Measurements from ENCODE around the gene ERAP2.
"Not testable (repeated sequence)": the region's sequence is repeated elsewhere in the genome, so short reads cannot be mapped to it uniquely, and the experiment has no call there.

ERAP2 gene

DNA sequence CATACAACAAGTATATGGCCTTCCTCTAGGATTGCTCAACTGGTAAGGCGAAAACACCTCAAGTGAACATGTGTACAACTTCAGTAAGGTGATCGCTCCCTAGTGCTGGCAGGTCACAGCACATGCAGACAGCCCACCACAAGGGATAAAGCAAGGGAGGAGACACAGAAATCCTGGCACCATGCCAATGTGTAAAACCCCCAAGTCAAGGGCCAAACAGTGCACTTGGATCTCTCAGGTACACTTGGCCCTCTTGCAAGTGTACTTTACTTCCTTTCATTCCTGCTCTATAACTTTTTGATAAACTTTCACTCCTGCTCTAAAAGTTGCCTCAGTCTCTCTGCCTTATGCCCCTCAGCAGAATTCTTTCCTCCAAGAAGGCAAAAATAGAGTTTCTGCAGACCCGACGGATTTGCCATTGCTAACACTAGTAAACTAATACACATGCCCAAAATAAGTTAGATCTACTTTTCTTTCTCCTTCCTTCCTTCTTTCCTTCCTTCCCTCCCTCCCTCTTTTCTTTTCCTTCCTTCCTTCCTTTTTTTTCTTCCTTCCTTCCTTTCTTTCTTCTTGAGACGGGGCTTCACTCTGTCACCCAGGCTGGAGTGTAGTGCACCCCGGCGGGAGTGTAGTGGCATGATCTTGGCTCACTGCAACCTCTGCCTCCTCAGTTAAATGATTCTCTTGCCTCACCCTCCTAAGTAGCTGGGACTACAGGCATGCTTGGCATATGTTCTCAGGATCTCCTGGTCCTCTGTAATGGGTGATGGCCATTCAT is 52.8 kb downstream of the ERAP2 start:
- in situ Hi-C loops (cut with HindIII; ENCODE audit: low sequenced_read_pairs): no loop called here

DNA sequence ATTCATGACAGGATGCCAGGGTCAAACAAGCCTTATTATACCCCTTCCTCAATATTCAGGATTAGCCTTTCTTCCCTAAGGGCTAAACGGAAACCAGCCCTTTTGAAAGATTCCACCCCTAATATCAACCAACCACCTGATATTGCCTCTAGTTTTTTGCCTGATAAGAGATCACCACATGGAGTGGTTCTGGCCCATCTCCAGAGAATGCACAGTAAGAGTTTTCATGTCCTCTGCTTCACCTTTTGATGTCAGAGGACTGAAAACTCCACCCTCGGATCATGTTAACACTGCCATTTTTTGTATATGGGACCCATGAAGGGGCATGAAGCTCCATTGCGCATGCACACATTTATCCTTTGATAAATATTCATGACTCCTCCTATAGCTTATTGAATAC is 53.8 kb downstream of the ERAP2 start:
- in situ Hi-C loops (cut with HindIII; ENCODE audit: low sequenced_read_pairs): no loop called here

DNA sequence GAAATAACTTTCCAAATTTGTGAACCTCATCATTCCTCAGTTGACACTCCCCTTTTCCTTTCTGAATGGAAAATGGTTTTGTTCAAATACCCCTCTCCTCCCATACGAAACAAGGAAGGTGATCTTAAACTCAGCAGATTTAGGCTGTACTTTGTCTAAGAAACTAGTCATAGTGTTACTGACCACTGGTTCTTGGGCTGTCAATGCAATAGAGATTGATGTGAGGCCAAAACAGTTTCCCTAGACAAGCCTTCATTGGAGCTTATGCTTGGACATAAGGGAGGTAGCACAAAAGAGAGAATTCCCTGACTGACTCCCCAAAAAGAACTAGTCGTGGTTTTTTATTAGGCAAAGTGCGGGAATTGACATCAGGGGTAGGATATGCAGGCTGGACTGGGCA is 54.3 kb downstream of the ERAP2 start:
- in situ Hi-C loops (cut with HindIII; ENCODE audit: low sequenced_read_pairs): no loop called here

DNA sequence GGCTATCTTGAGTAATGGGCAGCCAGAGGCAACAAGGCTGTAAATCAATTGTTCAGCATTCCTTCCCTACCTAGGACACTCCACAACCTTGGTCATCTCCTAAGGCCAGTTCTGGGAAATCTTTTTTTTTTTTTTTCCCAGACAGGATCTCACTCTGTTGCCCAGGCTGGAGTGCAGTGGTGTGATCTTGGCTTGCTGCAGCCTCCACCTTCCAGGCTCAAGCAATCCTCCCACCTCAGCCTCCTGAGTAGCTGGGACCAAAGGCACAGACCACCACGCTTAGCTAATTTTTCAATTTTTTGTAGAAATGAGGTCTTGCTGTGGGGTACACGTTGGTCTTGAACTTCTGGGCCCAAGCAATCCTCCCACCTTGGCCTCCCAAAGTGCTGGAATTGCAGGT is 54.7 kb downstream of the ERAP2 start:
- in situ Hi-C loops (cut with HindIII; ENCODE audit: low sequenced_read_pairs): not testable (repeated sequence)

DNA sequence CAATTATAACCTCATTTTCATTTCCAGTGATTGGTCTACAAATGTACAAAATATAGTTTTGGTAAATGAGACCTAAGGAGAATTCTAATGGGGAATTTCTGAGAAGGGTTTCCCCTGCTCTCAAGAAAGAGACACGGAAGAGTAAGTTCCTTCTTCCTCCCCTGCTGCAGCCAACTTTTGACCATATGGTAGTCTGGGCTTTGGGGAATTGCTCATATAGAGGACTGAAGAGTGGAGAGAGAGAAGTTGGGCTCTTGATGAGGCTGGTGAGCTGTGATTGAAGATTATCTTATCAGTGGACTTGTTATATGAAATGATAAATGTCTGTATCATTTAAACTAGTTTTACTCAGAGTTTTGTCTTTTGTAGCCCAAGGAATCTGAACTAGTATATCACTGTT is 55.3 kb downstream of the ERAP2 start:
- in situ Hi-C loops (cut with HindIII; ENCODE audit: low sequenced_read_pairs): no loop called here

DNA sequence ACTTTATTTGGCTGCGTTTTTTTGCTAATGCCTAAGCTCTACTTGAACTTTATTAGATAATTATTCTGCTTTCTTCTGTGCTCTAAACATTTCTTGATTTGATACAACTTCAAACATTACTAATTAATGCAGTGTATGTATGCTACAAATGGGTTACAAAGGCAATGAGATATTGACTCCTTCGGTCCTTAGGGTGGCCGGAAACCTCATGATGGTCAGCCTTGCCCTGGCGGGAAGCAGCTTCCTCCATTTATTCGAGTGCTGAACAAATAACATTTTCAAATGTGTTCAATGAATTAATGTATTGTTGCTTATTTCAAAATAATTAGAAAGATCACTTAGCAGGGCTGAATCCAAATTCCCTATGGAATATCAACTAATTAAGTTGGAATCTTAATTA is 55.7 kb downstream of the ERAP2 start:
- in situ Hi-C loops (cut with HindIII; ENCODE audit: low sequenced_read_pairs): no loop called here

DNA sequence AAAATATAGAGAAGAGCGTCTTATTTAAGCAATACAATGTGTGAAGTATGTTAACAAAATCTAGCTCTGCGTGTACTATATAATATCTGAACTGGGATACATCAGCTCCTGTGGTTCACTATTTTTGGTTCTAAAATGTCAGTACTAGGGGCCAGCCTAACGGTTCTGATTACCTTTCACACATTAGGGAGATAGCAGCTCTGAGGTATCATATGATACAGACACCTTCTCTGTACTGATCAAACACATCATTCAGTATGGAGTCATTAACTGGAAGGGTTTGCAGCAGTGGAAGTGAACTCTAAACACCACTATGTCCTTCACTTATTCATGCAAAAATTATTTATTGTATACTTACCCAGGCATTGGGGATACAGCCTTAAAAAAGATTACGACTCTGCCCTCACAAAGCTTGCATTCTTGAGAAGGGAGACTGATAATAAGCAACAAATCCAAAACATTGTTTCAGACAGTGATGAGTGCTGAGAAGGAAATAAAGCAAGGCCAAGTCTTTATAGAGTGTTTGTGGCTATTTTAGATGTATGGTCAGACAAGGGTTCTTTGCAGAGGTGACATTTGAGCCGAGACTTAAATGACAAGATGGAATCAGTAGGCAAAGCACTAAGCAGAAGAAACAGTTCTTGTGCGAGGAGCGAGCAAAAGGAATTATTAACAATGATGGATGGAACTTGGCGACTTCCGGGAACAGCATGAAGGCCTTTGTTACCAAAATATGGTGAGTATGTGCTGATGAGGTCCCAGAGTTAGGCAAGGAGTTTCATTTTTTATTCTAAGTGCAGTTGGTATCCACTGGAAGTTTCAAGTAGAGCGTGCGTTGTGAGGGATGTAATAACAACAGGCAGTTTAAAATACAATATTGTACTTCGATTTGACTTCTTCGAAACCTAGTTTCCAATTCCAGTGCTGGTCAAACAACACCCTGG is 57.7 kb downstream of the ERAP2 start:
- in situ Hi-C loops (cut with HindIII; ENCODE audit: low sequenced_read_pairs): no loop called here

DNA sequence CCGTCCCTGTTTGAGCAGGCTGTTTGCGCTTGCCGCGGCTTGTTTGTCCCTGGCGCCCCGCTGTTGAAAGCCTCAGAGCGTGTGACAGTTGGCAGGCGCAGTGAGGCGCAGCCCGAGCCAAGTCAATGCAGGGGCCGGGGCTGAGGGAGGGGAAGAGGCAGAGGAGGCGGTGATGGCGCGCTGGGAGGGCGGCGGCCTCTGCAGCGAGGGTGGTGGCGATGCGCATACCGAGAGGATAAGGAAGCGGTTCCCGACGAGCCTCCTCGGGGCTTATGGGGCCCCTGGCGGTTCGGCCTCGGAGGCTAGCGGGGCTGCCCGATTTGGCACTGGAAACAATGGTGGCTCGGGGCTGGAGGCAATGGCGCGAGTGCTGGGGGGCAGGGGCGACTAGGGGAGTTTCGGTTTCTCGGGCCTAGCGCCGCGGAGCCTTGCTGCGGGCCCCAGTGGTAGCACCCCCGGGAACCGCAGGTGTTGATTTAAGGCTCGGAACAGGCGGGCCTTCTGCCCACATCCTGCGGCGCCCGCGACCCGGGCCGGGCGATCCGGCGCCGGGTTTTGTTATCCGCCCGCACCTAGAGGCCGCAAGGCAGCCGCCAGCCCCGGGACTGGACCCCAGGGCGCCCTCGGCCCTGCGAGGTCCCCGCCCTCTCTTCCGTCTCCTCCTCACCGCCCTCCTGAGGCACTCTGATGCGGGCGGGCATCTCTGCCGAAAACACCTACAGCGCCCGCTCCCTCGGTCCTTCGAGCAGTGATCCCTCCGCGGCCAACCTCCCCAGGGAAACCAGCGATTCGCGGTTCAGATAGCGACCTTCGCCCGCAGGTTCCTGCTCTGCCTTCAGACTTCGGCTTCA is 58.6 kb downstream of the ERAP2 start:
- in situ Hi-C loops (cut with HindIII; ENCODE audit: low sequenced_read_pairs): no loop called here

DNA sequence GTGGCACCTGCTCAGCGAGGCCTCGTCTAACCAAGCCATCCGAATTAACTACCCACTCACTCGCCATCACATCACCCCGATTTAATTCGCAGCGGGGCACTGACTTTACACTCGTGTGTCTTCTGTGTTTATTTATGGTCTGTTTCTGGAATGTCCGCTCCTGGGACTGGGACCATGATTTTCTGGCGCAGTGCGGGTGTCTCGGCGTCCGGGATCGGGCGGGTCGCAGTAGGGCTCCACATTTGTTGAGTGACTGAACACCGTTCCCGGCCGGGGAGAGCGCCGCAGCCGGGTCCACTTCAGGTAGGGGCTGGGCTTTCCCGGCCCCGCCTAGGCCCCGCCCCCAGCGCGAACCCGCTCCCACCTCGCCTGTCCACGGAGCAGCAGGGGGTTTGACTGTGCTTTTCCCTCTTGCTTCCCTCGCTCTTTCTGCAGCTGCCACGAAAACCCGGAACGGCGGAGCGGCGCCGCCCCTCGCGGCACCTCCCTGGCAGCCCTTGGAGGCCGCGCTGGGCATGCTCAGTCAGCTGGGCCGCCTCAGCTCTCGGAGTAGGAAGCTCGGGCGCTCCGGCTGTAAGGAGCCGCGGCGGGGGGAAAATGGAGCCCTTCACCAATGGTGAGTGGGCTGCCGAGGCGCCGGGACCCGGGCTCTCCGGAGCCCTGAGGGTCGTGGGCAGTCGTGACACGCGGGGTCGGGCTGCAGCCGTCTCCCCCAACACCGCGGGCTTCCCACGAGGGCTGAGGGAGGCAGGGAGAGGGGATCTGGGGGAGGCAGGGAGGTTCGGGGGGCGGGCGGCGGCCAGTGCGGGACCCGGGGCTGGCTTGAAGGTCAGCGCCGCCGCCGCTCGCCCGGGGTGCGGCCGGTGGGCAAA is 59.5 kb downstream of the ERAP2 start, which contains the start of gene LNPEP:
LNPEP (plus strand) TSS at position 522 of the 872 bp plus-strand sequence; CDS start at position 598, 76 bp downstream.
- in situ Hi-C loops (cut with HindIII; ENCODE audit: low sequenced_read_pairs): no loop called here

DNA sequence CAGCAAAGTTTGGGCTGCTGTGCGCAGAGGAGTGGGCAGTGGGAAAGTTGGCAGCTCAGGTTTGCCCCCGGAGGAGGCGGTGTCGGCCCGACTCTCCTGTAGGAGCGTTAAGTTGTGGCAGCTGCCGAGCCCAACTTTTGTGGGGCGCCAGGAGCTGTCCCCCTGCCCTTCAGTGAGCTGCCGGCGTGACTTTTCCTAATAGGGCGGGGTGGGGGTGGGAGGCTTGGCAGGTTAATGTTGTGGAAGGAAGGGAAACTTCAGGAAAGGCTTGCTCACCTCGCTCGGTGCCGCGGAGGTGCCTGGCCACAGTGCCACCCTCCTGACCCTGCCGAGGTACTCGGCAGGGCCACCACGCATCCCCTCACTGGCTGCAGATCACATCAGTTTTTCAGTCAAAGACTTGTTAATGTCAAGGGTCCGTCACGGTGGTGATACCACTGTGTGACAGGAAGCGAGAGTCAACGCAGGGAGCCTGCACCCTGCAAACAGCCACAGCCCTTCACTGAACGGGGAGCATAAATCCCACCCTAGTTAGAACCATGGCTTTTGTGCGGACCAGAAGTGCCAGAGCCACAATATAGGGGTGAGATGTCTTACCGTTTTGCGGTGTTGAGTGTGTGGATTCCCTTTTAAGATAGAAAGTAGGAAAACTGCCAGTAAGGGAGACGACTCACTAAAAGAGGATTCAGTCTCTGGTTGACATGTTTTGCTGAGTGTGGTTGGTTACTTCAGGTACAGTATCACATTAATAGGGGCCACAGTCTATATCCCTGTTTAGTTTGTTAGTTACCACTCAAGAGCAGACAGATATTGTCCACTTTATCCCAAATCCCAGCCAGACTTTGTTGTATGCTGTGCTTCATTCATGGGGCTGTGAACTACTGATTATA is 60.4 kb downstream of the ERAP2 start:
- in situ Hi-C loops (cut with HindIII; ENCODE audit: low sequenced_read_pairs): no loop called here

DNA sequence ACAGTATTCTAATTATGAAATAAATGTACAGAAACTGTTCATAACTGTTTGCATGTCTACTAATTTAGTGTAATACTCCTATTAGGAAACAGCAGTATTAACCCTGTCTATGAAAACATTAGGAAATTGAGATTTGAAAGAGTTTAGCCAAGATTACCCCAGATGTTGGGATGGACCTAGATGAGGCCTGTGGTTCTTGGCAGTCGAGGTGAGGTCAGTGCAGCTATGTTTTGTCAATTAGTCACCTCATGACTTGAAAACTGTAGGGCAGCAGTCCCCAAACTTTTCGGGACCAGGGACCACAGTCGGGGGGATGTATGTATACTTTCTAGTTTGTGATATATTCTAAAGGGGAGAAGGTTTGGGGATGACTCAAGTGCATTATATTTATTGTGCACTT is 64.3 kb downstream of the ERAP2 start:
- in situ Hi-C loops (cut with HindIII; ENCODE audit: low sequenced_read_pairs): no loop called here

DNA sequence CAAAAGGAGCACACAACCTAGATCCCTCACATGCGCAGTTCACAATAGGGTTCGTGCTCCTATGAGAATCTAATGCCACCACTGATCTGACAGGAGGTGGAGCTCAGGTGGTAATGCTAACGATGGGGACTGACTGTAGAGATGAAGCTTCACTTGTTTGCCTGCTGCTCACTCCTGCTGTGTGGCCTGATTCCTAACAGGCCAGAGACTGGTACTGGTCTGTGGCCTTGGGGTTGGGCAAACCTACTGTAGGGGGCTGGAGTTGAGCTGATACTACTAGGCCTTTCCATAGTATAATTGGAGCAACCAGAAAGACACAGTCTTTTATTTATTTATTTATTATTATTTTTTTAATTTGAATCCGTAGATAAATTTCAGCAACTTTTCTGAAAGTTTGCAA is 64.8 kb downstream of the ERAP2 start:
- in situ Hi-C loops (cut with HindIII; ENCODE audit: low sequenced_read_pairs): no loop called here

DNA sequence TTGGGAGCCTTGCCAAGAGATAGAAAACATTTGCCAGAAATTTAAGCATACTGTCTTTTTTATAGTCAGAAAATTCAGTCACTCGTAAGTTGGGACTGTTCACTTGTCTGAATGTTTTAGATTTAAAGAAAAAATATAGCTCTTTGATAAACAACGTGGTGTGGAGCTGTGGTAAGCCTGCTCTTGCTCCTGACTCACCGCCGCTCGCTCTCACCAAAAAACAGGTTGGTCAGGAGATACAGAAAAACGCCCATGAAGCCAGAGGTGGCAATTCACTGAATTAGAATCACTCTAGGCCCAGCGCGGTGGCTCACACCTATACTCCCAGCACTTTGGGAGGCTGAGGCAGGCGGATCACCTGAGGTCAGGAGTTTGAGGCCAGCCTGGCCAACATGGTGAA is 65.8 kb downstream of the ERAP2 start:
- in situ Hi-C loops (cut with HindIII; ENCODE audit: low sequenced_read_pairs): no loop called here

DNA sequence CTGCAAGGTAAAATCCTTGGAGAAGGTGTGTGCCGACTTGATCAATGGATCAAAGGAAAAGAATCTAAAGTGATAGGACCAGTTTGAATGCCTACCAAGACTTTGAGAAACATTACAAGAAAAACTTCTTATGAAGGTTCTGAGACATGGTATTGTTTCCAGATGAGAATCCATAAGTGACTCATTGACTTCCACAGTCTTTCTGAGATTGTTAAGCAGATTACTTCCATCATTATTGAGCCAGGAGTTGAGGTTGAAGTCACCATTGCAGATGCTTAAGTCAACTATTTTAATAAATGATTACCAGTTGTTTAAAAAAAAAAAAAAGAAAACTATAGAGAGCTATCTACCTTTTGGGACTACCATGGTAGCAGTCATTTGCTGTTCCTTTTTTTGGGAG is 66.6 kb downstream of the ERAP2 start:
- in situ Hi-C loops (cut with HindIII; ENCODE audit: low sequenced_read_pairs): no loop called here

DNA sequence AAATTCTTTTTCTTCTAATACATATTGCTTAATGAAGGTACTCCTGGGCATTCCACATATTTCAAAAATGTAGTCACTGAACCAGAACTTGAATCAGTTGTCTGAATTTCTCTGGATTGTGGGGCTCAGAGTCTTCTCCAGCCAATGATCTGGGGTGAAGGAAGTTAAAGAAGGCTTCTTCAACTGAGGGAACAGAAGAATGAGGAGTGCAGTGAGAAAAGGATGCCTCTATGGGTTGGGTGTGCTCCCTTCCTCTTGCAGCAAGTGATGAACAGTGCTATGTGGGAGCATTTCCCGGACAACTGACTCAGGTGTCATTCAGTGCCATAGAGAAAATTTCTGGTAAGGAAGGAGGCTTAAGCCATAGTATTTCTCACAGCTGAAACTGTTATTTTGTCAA is 67.5 kb downstream of the ERAP2 start:
- in situ Hi-C loops (cut with HindIII; ENCODE audit: low sequenced_read_pairs): no loop called here

DNA sequence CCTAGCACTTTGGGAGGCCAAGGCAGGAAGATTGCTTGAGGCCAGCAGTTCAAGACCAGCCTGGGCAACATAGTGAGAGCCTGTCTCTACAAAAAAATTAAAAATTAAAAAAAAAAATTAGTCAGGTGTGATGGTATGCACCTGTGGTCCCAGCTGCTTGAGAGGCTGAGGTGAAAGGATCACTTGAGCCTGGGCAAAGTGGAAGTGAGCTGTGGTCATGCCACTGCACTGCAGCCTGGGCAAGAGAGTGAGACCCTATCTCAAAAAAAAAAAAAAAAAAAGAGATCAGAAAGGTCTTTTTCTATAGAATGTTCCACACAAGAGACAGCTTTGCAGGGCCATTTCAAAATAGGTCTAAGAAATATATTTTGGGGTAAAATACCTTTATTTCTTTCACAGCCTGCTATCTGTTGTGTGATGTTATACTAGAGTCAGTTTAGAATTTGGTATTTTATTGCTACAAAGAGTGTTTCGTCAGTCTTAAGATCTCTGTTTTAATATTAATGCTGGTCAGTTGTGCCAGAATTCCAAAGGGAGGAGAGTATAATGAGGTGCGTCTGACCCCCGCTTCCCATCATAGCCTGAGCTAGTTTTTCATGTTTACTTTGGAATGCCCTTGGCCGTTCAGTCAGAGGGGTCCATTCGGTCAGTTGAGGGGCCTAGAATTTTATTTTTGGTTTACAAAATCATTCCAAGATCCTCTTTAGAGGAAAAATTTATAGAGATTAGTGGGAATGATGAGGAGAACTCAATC is 69.0 kb downstream of the ERAP2 start:
- in situ Hi-C loops (cut with HindIII; ENCODE audit: low sequenced_read_pairs): no loop called here

DNA sequence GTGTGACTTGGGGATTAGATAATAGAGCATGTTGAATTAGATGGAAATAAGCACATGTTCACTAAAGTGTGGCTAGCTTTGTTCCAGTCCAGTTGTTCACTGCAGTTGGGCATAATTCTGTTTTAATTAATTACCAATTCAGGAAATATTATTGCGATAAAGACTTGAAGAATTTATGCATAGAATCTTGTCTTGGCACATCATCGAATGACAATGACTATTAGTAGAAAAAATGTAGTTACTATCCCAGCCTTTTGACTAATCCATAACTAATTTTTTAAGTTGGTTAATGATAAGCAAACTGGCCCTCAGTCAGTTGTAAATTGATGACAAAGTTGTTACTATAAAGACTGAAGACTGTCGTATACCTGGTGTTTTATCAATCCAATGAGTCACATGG is 70.1 kb downstream of the ERAP2 start:
- in situ Hi-C loops (cut with HindIII; ENCODE audit: low sequenced_read_pairs): no loop called here

DNA sequence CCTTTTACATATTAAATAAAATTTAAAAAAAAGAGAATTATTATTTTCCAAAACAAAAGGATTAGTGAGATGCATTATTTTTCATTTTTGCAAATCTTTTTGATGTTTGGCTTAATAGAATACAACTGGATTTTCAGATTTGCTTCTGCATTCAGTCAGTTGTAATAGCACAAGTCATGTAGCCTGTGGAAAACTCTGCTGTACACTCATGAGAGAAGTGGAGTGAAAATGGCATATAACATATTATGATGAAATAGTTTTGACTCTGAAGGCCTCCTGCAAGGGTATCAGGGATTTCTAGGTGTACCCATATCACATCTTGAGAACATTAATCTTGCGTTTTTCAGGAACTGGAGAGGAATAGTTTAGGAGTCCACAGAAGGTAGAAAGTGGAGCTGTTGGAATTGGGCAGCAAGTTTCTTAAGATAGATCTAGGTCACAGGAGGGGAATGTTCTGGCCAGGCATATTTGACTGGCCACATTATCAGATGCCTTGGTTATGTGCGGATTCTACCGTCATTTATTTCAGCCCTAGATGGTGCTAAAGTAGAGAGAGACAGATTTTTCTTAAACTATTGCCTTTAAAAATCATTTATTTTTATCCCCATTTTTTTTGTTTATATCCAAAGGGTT is 75.9 kb downstream of the ERAP2 start:
- in situ Hi-C loops (cut with HindIII; ENCODE audit: low sequenced_read_pairs): no loop called here

All from DLD1 (cell line).